Hematopoietic multipotent progenitor cell treated with erythropoietin and hydrocortisone succinate and interleukin-3 and kit ligand, for 6 days (in vitro differentiated cells): ENCODE measurements around the gene AFF4.
"Not testable (repeated sequence)": the region's sequence is repeated elsewhere in the genome, so short reads cannot be mapped to it uniquely, and the experiment has no call there.

Source experiments
- DNase-seq: peaks from one replicate; pipeline ENCODE4 v3.0.0-alpha.2; 2015

The AFF4 gene, protein sequence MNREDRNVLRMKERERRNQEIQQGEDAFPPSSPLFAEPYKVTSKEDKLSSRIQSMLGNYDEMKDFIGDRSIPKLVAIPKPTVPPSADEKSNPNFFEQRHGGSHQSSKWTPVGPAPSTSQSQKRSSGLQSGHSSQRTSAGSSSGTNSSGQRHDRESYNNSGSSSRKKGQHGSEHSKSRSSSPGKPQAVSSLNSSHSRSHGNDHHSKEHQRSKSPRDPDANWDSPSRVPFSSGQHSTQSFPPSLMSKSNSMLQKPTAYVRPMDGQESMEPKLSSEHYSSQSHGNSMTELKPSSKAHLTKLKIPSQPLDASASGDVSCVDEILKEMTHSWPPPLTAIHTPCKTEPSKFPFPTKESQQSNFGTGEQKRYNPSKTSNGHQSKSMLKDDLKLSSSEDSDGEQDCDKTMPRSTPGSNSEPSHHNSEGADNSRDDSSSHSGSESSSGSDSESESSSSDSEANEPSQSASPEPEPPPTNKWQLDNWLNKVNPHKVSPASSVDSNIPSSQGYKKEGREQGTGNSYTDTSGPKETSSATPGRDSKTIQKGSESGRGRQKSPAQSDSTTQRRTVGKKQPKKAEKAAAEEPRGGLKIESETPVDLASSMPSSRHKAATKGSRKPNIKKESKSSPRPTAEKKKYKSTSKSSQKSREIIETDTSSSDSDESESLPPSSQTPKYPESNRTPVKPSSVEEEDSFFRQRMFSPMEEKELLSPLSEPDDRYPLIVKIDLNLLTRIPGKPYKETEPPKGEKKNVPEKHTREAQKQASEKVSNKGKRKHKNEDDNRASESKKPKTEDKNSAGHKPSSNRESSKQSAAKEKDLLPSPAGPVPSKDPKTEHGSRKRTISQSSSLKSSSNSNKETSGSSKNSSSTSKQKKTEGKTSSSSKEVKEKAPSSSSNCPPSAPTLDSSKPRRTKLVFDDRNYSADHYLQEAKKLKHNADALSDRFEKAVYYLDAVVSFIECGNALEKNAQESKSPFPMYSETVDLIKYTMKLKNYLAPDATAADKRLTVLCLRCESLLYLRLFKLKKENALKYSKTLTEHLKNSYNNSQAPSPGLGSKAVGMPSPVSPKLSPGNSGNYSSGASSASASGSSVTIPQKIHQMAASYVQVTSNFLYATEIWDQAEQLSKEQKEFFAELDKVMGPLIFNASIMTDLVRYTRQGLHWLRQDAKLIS

DNA sequence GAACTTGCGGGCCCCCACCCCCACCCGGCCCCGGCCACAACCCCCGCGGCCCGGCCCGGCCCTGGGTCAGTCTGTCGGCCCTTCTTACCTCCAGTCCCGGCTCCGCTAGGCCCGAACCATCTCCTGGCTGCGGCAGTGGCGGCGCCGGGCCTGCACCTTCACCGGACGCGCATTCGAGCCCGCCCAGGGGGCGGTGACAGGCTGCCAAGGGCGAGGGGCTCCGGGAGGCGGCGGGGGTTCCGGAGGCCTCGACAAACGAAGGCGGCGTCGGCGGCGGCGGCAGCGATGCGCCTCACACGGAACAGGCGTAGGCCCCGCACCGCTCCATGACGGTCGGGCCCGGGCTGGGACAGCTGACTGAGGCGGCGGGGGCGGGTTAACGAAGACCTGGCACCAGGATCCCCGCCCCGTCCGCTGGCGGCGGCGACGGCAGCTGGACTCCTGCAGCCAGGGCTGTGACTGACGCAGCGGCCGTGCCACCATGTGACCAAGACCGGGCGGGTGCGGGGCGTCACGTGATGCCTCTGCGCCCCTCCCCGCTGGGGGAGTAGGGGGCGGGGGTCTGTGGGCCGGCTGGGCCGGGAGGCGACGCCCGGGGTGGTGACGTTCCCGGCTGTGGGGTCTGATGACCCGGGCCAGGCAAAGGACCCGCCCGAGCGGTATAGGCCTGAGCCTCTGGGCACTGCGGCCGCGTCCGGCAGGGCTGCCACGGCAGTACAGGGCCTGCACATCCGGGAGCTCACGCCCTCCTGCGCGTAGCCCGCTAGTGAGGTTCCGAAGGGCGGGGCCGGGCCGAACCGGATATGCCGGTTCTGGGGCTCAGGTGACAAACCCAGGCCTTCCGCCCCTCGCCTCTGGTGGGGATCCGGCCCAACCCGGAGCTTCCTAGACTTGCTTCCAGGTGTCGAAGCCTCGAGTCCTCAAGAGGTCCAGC is at the start of gene AFF4:
TSS of gene AFF4 (minus strand) at position 464 of the 934 bp plus-strand sequence. CDS start 26,445 bp downstream, outside the sequence.
- DNase-seq: peak; percentile 97

DNA sequence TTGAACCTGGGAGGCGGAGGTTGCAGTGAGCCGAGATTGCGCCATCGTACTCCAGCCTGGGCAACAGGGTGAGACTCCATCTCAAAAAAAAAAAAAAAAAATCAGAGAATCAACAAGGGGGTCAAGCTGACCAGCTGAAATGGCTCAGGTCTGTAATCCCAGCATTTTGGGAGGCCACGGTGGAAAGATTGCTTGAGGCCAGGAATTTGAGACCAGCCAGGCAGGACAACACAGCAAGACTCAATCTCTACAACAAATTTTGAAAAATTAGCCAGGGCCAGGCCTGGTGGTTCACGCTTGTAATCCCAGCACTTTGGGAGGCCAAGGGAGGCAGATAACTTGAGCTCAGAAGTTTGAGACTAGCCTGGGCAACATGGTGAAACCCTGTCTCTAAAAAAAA is 45.0 kb upstream of the AFF4 start:
- not testable (repeated sequence) for DNase-seq

DNA sequence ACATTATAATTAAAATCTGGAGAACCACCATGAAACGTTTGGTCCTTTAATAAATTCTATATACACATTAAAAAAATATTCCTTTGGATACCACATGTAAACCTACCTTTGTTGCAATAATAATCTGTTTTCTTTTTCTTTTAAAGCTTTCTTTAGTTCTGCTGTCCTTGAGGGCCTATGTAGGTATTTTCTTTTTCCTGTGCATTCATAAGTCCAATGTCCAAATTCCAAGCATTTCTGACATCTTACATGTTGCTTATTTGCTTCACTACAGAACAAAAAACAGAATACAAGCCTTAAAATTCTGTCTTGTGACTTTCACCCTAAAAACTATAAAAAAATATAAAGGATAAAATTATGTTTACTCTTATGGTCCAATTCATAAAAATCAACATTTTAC is 43.2 kb upstream of the AFF4 start:
- DNase-seq: no peak

DNA sequence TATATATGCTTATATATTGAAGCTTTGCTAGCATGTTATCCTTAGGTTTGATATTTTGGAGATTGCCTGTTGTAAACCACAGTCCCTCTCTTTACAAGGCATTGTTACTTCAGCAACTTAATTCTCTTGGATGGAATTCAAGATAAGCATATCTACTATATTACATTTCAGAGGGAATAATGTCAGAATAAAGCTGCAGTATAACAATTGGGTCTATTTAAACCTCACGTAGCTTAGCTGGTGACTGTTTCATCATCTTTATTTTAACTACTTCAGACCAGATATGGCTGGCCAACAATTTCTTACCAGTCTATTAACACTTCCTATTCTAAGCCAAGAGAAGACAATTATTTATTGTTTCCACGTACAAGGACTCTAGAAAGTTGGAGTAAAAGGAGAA is 35.8 kb upstream of the AFF4 start:
- DNase-seq: no peak

DNA sequence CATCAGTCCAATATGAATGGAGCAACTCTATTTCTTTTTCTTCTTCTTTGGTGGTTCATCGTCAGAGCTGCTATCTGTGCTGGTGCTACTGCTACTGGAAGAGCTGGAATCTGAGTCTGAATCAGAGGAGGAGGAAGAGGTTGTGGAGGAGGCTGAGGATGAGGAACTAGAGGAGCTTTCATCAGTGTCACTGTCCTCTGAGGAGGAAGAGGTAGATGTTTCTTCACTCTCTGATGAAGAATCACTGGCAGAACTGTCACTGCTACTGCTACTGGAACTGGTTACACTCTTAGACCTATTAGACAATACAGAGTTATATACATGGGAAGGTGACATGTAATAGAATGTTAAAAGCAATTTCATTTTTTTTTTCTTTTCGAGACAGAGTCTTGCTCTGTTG is 35.1 kb upstream of the AFF4 start:
- DNase-seq: no peak

DNA sequence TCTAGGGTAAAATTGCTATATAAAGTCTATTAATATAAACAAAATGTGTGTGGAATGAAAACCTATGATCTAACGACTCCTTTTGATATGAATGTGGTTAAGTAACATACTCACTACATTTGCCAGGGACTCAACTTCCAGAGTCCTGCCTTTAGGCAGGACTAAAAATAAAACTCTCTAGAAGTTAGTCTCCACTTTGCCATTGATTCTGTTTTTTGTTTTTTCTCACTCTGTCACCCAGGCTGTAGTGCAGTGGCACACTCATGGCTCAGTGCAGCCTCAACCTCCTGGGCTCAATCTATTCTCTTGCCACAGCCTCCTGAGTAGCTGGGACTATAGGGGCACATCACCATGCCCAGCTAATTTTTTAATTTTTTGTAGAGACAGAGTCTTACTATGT is 32.9 kb upstream of the AFF4 start:
- no peak for DNase-seq

DNA sequence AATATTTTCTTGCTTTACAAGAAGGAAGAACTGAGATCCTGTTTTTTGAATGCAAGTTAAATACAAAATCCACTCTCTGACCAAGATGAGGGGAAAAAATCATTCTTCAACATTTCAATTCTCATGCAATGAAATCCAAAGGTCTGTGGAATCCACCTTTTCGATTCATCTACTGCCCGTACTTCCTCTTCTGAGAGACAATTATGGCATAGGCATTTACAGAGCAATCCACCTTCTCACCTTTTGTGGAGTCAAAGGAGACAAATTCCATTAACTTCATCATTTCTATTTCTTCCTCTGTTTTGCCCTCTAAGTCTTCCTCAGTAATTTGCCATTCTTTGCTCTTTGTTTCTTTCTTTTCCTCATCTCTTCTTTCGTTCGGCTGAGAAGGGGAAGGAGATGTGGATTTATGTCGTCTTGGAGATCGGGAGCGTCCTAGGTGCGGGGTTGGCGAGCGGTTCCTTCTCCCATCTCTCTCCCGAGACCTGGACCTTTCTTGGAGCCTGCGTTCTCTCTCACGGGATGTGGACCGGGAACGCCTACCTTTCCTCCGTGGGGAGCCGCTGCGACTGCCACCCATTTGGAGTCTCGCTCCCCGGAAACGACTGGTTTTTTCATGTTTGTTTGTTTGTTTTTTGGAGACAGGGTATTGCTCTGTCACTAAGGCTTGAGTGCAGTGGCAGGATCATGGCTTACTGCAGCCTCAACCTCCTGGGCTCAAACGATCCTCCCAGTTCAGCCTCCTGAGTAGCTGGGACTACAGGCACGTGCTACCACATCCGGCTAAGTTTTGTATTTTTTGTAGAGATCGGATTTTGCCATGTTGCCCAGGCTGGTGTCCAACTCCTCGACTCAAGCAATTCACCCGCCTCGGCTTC is 24.3 kb upstream of the AFF4 start:
- no peak for DNase-seq

DNA sequence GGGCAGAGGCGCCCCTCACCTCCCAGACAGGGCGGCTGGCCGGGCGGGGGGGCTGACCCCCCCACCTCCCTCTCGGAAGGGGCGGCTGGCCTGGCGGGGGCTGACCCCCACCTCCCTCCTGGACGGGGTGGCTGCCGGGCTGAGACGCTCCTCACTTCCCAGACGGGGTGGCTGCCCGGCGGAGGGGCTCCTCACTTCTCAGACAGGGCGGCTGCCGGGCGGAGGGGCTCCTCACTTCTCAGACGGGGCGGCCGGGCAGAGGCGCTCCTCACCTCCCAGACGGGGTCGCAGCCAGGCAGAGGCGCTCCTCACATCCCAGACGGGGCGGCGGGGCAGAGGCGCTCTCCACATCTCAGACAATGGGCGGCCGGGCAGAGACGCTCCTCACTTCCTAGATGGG is 19.5 kb upstream of the AFF4 start:
- not testable (repeated sequence) for DNase-seq

DNA sequence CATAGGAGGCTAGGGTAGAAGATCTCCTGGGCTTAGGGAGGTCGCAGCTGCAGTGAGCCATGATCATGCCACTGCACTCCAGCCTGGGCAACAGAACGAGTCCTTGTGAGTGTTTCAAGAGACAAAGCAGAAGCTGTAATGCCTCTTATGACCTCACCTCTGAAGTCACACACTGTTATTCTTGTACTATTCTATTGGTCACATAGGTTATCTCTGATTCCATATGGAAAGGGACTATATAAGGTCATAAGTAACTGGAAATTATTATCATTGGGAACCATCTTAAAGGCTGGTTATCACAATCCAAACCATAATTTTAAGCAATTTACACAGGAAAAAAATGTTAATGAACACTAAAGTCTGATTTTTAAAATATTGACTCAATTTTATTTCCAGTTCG is 17.9 kb upstream of the AFF4 start:
- peak; percentile 45 for DNase-seq

DNA sequence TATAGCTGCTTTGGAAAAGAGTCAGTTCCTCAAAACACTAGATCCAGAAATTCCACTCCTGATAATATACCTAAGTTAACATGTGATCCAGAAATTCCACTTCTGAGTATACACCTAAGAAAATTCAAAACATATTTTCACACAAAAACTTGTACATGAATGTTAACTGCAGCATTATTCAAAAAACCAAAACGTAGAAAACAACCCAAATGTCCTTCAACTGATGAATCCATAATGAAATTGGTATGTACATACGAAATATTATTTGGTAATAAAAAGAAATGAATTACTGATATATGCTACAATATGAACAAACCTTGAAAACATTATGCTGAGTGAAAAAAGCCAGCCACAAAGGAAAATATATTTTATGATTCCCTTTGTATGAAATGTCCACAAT is 16.5 kb upstream of the AFF4 start:
- DNase-seq: no peak

DNA sequence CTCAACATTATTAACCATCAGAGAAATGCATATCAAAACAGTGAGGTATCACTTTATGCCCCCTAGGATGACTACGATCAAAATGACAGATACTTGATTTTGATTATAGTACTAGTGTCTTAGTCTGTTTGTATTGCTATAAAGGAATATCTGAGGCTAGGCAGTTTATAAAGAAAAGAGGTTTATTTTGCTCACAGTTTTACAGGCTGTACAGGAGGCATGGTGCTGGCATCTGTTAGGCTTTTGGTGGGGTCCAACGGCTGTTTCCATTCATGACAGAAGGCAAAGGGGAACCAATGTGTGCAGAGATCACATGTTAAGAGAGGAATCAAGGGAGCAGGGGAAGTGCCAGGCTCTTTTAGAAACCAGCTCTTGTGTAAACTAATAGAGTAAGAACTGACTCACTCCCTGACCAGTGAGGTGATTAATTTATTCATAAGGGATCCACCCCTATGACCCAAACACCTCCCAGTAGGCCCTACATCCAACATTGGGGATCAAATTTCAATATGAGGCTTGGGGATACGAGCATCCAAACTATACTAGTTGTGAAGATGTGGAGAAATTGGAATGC is 16.0 kb upstream of the AFF4 start:
- no peak for DNase-seq

DNA sequence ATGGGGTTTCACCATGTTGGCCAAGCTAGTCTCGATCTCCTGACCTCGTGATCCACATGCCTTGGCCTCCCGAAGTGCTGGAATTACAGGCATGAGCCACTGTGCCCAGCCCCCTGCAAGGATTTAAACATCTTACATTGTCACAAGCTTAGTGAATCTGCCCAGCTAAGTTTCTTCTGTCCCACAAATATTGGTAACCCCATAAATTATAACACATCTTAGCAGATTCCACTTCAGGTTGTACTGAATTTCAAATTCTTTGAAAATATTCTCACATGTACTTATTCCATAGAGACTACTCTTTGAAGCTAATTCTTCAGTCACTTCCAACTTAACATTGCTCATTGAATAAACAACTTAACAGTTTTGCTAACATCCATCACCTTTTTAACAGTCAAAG is 13.4 kb upstream of the AFF4 start:
- DNase-seq: no peak

DNA sequence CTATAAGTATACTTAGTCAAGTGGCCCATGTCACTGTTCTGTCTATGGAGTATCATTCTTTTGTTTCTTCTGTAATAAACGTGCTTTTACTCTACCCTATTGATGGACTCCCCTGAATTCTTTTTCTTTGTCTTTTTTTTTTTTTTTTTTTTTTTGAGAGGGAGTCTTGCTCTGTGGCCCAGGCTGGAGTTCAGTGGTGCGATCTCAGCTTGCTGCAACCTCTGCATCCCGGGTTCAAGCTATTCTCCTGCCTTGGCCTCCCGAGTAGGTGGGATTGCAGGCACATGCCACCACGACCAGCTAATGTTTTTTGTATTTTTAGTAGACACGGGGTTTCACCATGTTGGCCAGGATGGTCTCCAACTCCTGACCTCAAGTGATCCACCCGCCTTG is 9.0 kb upstream of the AFF4 start:
- not testable (repeated sequence) for DNase-seq

DNA sequence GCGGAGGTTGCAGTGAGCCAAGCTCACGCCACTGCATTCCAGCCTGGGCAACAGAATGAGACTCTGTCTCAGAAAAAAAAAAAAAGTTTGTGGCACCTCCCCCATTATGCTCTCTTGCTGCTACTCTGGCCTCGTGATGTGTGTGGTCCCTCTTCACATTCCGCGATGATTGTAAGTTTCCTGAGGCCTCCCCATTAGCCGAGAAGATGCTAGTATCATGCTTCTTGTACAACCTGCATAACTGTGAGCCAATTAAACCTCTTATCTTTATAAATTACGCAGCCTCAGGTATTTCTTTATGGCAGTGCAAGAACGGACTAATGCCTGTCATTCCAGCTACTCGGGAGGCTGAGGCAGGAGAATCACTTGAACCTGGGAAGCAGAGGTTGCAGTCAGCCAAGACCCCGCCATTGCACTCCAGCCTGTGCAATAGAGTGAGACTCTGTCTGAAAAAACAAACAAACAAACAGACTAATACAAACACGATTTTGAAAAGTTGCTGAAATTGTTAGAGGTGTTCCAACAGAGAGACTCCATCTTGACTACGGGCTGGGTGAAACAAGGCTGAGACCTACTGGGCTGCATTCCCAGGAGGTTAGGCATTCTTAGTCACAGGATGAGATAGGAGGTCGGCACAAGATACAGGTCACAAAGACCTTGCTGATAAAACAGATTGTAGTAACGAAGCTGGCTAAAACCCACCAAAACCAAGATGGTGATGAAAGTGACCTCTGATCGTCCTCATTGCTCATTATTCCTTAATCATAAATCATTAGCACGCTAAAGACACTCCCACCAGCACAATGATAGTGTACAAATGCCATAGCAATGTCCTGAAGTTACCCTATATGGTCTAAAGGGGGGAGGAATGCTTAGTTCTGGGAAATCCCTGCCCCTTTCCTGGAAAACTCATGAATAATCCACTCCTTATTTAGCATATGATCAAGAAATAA is 8.3 kb upstream of the AFF4 start:
- no peak for DNase-seq

DNA sequence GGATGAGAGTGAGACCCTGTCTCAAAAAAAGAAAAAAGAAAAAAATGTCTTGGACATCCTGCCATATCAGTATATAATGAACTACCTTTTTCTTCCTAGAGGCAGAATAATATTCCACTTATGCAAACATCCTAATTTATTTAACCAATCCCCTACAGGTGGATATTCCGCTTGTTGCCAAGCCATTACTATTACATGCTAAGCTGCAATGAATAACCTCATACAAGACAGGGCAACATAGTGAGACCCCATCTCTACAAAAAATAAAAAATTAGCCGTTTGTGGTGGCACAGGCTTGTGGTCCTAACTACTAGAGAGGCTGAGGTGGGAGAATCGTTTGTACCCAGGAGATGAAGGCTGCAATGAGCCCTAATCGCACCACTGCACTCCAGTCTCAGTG is 1.7 kb upstream of the AFF4 start:
- DNase-seq: no peak

DNA sequence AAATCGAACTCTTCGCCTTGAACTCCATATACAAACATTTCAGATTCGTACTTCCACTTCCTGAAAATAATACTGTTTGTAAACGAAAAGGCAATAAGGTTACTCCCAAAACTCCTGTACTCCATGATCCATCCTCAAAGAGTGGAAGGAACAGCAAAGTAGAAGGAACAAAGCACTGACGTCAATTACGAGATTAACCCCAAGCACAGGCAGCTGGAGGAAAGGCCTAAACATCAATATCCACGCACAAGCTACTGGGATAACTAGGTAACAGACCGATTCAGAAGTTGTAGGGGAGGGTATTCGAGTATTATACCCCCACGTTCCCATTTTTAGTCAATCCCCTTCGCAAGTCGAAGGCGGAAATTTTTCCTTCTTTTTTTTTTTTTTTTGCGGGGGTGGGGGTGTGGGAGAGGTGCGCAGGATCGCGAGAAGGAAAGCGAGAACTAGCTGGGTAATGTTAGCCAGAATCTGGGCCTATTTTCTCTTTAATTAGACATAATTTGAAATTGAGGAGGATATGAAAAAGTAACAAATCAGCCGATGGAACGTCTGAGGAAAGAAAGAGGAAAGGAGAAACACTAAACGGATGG is 909 bp downstream of the AFF4 start:
- peak; percentile 69 for DNase-seq

DNA sequence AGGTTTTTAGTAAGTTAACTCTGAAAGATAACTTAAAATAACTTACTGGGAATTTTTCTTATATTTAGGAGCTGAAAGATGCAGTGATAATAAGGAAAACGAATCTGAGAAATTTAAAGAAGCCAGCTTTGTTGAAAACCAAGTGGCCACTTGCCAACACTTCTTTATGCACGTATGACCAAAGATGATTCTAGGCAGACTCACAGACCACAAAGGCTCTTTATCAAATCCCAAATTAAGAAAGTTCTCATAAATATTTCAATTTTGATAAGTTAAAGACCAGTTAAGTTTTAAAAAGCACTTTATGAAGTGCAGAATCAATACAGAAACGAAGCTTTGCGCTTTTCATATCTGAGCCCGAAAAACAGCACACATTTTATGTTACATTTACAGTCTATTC is 1.5 kb downstream of the AFF4 start:
- peak; percentile 70 for DNase-seq

DNA sequence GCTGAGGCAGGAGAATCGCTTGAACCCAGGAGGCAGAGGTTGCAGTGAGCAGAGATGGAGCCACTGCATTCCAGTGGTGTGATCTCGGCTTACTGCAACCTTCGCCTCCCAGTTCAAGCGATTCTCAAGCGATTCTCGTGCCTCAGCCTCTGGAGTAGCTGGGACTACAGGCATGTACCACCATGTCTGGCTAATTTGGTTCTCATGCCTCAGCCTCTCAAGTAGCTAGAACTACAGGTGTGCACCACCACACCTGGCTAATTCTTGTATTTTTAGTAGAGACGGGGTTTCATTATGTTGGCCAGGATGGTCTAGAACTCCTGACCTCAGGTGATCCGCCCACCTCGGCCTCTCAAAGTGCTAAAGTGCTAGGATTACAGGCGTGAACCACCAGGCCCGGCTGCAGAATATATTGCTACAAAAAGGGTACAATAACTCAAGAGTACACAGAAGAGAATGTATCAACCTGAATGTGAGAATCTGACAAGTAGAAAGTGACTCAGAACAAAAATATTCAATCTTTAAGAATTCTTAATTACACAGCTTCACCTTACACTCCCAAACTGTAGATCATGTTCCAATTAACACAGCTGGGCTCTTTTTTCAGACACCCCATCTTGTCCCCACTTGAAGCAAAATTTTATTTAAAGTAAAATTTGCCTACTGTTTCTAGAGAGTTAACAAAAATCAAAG is 2.2 kb downstream of the AFF4 start:
- DNase-seq: not testable (repeated sequence)
